Smooth muscle cell (in vitro differentiated cells): ENCODE measurements around the gene EPS15. TPM values are rescaled to one million over a fixed set of nuclear protein-coding genes. Genes with fewer than 3 reads are reported as not detected.
"Not testable (repeated sequence)": the region's sequence is repeated elsewhere in the genome, so short reads cannot be mapped to it uniquely, and the experiment has no call there.

Experiments
- DNase-seq: peaks from one replicate; lab custom pipeline; 2025; ENCODE audit not compliant: unreplicated experiment; lab: John Stamatoyannopoulos, UW
- H2AFZ ChIP-seq: fragments of 200-600 bp; sonication (generic); 2 replicates; pipeline ENCODE4 v1.6.0; 2016; ENCODE audit warnings: antibody characterized with exemption, low read depth, mild to moderate bottlenecking
- H3F3A ChIP-seq: fragments of 200-600 bp; sonication (generic); 2 replicates; pipeline ENCODE4 v1.6.0; 2017; ENCODE audit warnings: antibody characterized with exemption, low read depth
- H3K27ac ChIP-seq: fragments of 200-600 bp; sonication (generic); 2 replicates; pipeline ENCODE4 v1.5.1; 2016; ENCODE audit warnings: low read depth, mild to moderate bottlenecking
- H3K27me3 ChIP-seq: fragments of 200-600 bp; sonication (generic); 2 replicates; pipeline ENCODE4 v1.6.1; 2016; ENCODE audit warnings: low read depth, mild to moderate bottlenecking
- H3K36me3 ChIP-seq: fragments of 200-600 bp; sonication (generic); 2 replicates; pipeline ENCODE4 v1.5.1; 2016; ENCODE audit warnings: low read depth
- H3K4me1 ChIP-seq: fragments of 200-600 bp; sonication (generic); 2 replicates; pipeline ENCODE4 v1.5.1; 2016; ENCODE audit warnings: low read depth
- H3K4me2 ChIP-seq: fragments of 200-600 bp; sonication (generic); 2 replicates; pipeline ENCODE4 v1.6.0; 2016; ENCODE audit warnings: mild to moderate bottlenecking
- H3K4me3 ChIP-seq: fragments of 200-600 bp; sonication (generic); 2 replicates; pipeline ENCODE4 v1.5.1; 2016; ENCODE audit warnings: mild to moderate bottlenecking
- H3K79me2 ChIP-seq: fragments of 200-600 bp; sonication (generic); 2 replicates; pipeline ENCODE4 v1.6.0; 2016; ENCODE audit warnings: low read depth, mild to moderate bottlenecking
- H3K9ac ChIP-seq: fragments of 200-600 bp; sonication (generic); 2 replicates; pipeline ENCODE4 v1.6.0; 2016; ENCODE audit warnings: low read depth
- H3K9me3 ChIP-seq: fragments of 200-600 bp; sonication (generic); replicated peaks from 2 replicates; pipeline ENCODE4 v1.5.1; 2016; ENCODE audit warnings: low read depth
- H4K20me1 ChIP-seq: fragments of 200-600 bp; sonication (generic); 2 replicates; pipeline ENCODE4 v1.6.0; 2016; ENCODE audit warnings: low read depth
- WGBS: methylation state at CpG from one replicate; pipeline ENCODE4 v1.1.7; 2016; ENCODE audit warnings: low lambda C conversion rate; 5-methylcytosine and 5-hydroxymethylcytosine counted together
- polyA plus RNA-seq: library from polyadenylated mRNA; unstranded; fragments of >200 nt; fragmentation: Nextera tagmentation; extraction: Ambion mirVana; gene quantifications from 2 replicates; pipeline ENCODE4 v1.2.1, GENCODE V29; 2016
- total RNA-seq: library from RNA; depleted of rRNA; stranded (reverse); fragments of >200 nt; gene quantifications from 2 replicates; pipeline ENCODE4 v1.2.3, GENCODE V29; 2014
- TF ChIP-seq, protein P1 (sequence below): fragments of 200-600 bp; sonication (generic); IDR thresholded peaks from 2 replicates; pipeline ENCODE4 v1.5.1; 2017; ENCODE audit warnings: borderline replicate concordance, mild to moderate bottlenecking, antibody characterized with exemption; ENCODE audit not compliant: insufficient read depth, poor library complexity, severe bottlenecking

Gene EPS15
- total and polyA plus RNA-seq, 2 experiments from 2014 or later: 9.0 to 54.3 TPM

DNA sequence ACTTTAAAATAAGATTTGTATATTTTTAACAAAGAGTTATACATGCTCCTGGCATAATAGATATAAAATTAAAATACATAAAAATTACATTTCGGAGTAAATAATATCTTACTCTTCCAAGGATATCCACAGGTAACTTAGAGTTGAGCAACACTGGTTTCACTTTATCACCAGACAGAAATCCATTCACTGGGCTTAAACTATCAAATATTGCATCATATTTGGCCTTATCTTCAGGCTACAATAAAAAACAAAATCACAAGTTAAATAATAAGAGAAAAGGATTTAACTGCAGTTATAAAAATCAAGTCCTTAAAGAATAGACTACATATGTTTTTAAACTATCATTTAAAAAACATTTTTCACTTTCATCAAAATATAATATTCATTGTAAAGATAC is 55.5 kb downstream of the EPS15 start:
- Histone ChIP-seq H3K4me3 (no peak overlapping the region), H3K9me3 (no peaks in the 10 kb centered on the region), H3K4me1 (no peaks in the 10 kb centered on the region), H3K27me3 (no peaks in the 10 kb centered on the region), H4K20me1 (no peaks in the 10 kb centered on the region), H3K9ac (no peak overlapping the region), H3K27ac (no peak overlapping the region), H3K79me2 (no peaks in the 10 kb centered on the region), H2AFZ (no peak overlapping the region), H3F3A (peaks cover 3% of the 10 kb centered on the region), H3K36me3 (no peaks in the 10 kb centered on the region), H3K4me2 (no peak overlapping the region)
- DNase-seq: no peak
- WGBS: 100% methylated on average over 1 of the region's 1 CpG
- TF ChIP-seq, protein P1, sequence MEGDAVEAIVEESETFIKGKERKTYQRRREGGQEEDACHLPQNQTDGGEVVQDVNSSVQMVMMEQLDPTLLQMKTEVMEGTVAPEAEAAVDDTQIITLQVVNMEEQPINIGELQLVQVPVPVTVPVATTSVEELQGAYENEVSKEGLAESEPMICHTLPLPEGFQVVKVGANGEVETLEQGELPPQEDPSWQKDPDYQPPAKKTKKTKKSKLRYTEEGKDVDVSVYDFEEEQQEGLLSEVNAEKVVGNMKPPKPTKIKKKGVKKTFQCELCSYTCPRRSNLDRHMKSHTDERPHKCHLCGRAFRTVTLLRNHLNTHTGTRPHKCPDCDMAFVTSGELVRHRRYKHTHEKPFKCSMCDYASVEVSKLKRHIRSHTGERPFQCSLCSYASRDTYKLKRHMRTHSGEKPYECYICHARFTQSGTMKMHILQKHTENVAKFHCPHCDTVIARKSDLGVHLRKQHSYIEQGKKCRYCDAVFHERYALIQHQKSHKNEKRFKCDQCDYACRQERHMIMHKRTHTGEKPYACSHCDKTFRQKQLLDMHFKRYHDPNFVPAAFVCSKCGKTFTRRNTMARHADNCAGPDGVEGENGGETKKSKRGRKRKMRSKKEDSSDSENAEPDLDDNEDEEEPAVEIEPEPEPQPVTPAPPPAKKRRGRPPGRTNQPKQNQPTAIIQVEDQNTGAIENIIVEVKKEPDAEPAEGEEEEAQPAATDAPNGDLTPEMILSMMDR: no peak

DNA sequence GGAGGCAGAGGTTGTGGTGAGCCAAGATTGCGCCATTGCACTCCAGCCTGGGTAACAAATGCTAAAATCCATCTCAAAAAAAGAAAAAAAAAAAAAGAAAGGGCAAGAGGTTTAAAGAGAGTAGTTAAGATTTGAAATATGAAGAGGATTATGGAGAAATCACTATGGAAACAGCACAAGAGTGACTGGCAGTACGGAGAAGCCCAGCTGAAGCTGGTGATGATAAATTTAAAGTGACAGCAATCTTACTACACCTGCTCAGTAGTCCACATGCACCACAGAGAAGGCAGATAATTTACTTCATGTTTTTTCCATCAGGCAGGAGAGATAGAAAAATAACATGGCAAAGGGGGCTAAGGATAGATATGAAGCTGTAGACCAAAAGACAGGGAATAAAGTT is 56.8 kb downstream of the EPS15 start:
- H2AFZ ChIP-seq, H3K4me3 ChIP-seq, H3F3A ChIP-seq, H3K9ac ChIP-seq, H3K27ac ChIP-seq, H3K9me3 ChIP-seq, H3K79me2 ChIP-seq, H3K4me1 ChIP-seq, H3K36me3 ChIP-seq, H3K4me2 ChIP-seq, DNase-seq, H4K20me1 ChIP-seq, H3K27me3 ChIP-seq: not testable (repeated sequence)
- WGBS: 91% methylated on average over 2 of the region's 2 CpGs

DNA sequence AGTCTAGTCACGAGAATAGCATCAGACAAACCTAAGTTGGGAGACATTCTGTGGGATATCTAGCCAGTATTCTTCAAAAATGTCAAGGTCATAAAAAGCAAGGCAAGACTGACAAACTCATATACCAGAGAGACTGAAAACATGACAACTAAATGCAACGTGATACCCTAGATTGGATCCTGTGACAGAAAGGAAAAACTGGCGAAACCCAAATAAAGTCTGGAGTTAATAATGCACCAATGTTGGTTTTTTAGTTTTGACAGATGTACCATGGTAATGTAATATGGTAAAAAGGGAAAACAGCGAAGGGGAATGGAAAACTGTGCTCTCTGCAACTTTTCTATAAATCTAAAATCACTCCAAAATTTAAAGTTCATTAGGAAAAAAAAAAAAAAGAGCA is 64.5 kb downstream of the EPS15 start:
- TF ChIP-seq, protein P1: no peak
- Histone ChIP-seq H3K27ac (no peak overlapping the region), H3K4me3 (no peak overlapping the region), H3F3A (no peaks in the 10 kb centered on the region), H3K4me1 (no peaks in the 10 kb centered on the region), H4K20me1 (no peaks in the 10 kb centered on the region), H3K9me3 (no peaks in the 10 kb centered on the region), H2AFZ (no peak overlapping the region), H3K27me3 (no peaks in the 10 kb centered on the region), H3K9ac (no peak overlapping the region), H3K79me2 (no peaks in the 10 kb centered on the region), H3K4me2 (no peak overlapping the region), H3K36me3 (no peaks in the 10 kb centered on the region)
- WGBS: 97% methylated on average over 4 of the region's 4 CpGs
- DNase-seq: no peak

DNA sequence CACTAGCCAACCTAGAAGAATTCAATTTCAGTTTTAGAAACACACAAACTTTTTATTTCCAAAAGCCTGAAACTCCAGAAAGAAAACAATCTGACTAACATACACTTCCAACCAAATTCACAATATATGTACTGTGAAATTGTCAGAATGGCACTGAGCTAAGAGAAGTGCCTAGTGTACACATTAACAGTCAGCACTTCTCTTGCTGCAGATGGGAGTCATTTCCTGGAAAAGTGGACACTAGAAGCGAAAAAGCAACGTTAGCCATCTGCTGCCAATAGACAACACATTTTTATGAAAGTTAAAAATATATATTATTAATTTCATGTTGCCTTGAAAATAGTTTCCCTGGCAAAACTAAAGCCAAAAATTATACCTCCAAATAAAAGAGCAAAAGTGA is 66.1 kb downstream of the EPS15 start:
- no peak overlapping the region for H2AFZ ChIP-seq
- DNase-seq: no peak
- 86% methylated on average over 2 of the region's 2 CpGs for WGBS

DNA sequence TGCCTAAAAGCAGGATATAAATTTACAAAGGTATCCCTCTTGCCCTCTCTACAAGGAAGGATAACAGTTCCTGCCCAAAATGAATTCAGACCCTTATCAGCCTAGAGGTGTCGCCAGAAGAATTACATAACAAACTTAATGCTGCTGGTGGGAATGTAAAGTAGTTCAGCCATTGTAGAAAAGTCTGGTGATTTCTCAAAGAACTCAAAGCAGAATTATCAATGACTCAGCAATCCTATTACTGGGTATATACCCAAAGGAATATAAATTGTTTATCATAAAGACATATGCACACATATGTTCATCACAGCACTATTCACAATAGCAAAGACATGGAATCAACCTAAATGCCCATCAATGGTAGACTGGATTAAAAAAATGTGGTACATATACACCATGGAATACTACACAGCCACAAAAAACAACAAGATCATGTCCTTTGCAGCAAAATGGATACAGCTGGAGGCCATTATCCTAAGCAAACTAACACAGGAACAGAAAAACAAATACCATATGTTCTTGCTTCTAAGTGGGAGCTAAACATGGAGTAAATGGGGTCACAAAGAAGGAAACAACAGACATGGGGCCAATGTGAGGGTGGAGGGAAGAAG is 70.1 kb downstream of the EPS15 start:
- not testable (repeated sequence) for H3K4me2 ChIP-seq, H3K27me3 ChIP-seq, H3K4me1 ChIP-seq, H2AFZ ChIP-seq, H3K27ac ChIP-seq, H3K79me2 ChIP-seq, H3K4me3 ChIP-seq, DNase-seq, H4K20me1 ChIP-seq, H3K9ac ChIP-seq, H3F3A ChIP-seq, H3K36me3 ChIP-seq, H3K9me3 ChIP-seq
- 94% methylated on average over 1 of the region's 1 CpG for WGBS

More for the DNA sequence above, 66.1 kb downstream of the EPS15 start:
- TF ChIP-seq, protein P1: no peak
- Histone ChIP-seq H3K4me3 (no peak overlapping the region), H3K27me3 (no peaks in the 10 kb centered on the region), H3K79me2 (no peaks in the 10 kb centered on the region), H3K4me1 (no peaks in the 10 kb centered on the region), H3K4me2 (no peak overlapping the region), H3K27ac (no peak overlapping the region), H4K20me1 (no peaks in the 10 kb centered on the region), H3K36me3 (no peaks in the 10 kb centered on the region), H3F3A (no peaks in the 10 kb centered on the region), H3K9ac (no peak overlapping the region), H3K9me3 (no peaks in the 10 kb centered on the region)
